Gastrocnemius medialis (tissue), 4 donors: ENCODE results near the gene GULP1.

ENCODE experiments used
- POLR2A ChIP-seq, 2 donors: fragments of 450-650 bp; IDR thresholded peaks; one replicate each; pipeline ENCODE4 v1.6.1; 2017; ENCODE audit warnings: antibody characterized with exemption in 2 of 2, mild to moderate bottlenecking in 2 of 2, moderate library complexity in 2 of 2
- TF ChIP-seq, protein P1 (sequence below), 5 experiments: fragments of 450-650 bp in 3 of 5; fragments of 200-600 bp in 2 of 5; sonication (generic) in 2 of 5; IDR thresholded peaks in 4 of 5; conservative IDR thresholded peaks in 1 of 5; 1 replicate in 4 of 5; 2 replicates in 1 of 5; pipeline ENCODE4 v1.5.1; 2016 to 2019; ENCODE audit warnings: antibody characterized with exemption in 5 of 5, mild to moderate bottlenecking in 3 of 5, moderate library complexity in 3 of 5

DNA sequence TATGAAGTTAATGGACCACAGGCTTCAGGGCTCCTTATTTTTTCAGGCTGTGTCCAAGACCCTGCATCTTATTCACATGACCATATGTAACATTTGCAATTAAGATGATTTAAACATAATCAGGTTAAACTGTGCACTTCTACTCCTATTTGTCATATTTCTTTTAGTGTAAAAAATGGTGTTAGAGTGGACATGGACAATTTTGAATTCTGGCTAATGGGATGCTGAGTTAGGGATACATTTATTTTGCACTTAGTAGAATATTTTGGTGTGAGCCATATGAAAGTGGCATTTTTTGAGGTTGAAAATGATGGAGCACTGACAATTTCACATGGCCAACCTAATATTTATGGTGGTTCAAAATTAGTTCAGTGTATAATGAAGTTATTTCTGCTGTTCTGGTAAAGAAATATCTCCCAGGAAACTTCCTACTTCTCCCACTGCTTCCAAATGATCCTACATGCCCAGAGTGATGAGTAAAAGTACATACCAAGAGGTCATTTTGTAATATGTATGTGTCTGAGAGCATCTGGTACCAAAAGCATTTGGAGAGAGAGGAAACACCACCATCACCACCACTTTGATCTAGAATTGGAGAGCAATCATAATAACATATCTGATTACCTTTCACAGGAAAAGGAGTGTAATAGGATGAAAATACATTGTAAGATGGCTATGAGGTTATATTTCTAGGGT lies 36.0 kb downstream of the GULP1 start:
- TF ChIP-seq, protein P1, sequence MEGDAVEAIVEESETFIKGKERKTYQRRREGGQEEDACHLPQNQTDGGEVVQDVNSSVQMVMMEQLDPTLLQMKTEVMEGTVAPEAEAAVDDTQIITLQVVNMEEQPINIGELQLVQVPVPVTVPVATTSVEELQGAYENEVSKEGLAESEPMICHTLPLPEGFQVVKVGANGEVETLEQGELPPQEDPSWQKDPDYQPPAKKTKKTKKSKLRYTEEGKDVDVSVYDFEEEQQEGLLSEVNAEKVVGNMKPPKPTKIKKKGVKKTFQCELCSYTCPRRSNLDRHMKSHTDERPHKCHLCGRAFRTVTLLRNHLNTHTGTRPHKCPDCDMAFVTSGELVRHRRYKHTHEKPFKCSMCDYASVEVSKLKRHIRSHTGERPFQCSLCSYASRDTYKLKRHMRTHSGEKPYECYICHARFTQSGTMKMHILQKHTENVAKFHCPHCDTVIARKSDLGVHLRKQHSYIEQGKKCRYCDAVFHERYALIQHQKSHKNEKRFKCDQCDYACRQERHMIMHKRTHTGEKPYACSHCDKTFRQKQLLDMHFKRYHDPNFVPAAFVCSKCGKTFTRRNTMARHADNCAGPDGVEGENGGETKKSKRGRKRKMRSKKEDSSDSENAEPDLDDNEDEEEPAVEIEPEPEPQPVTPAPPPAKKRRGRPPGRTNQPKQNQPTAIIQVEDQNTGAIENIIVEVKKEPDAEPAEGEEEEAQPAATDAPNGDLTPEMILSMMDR (IDR thresholded peaks at IDR 0.05 in 4 of 5, conservative IDR thresholded peaks at IDR 0.05 in 1 of 5): no peak
- TF ChIP-seq POLR2A (IDR thresholded peaks at IDR 0.05): no peak
